Astrocyte of the cerebellum (primary cell): ENCODE measurements around the gene APEX1.
"Not testable (repeated sequence)": the region's sequence is repeated elsewhere in the genome, so short reads cannot be mapped to it uniquely, and the experiment has no call there.

Experiments used
- DNase-seq: peaks from one replicate; pipeline ENCODE4 v3.0.0-alpha.2; 2011; ENCODE audit warnings: low read depth
- H3K4me3 ChIP-seq: 2 replicates; pipeline ENCODE4 v1.5.1; 2011; ENCODE audit warnings: mild to moderate bottlenecking, low read depth, low read length, moderate library complexity
- CTCF ChIP-seq: IDR thresholded peaks from 2 replicates; pipeline ENCODE4 v1.5.1; 2012; ENCODE audit warnings: low read length, low read depth, moderate library complexity, mild to moderate bottlenecking; ENCODE audit errors: missing control alignments
- in situ Hi-C: cut with HindIII; loops from 2 replicates; pipeline ENCODE4 v1.10.0; 2017; ENCODE audit warnings: low sequenced_read_pairs

The APEX1 gene

GRCh38 chr14:20494935-20495766 lies 40.1 kb downstream of the APEX1 start:
- DNase-seq, result no peak
- no peak overlapping the region for H3K4me3 ChIP-seq
- in situ Hi-C loops, result no loop called here
- no peak for TF ChIP-seq CTCF

DNA sequence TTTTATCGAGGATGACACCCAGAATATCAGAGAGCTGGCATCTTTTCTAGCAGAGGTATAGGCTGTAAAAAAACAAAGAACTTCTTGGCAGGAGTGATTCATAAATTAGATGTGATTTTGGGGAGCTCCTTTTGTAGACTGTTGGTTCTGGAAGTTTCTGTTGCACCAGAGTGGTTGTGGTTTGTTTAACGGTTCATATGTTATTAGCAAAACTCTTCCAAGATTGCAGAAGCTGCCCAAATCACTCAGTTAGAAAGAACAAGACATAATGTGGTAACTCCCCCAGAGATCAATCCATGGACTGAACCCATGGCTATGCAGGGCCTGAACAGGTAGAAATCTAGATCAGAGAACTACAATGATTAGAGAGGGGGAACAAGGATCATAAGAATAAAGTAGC lies 43.6 kb downstream of the APEX1 start:
- no peak for TF ChIP-seq CTCF
- DNase-seq, result no peak
- in situ Hi-C loops, result no loop called here
- no peak overlapping the region for H3K4me3 ChIP-seq

DNA sequence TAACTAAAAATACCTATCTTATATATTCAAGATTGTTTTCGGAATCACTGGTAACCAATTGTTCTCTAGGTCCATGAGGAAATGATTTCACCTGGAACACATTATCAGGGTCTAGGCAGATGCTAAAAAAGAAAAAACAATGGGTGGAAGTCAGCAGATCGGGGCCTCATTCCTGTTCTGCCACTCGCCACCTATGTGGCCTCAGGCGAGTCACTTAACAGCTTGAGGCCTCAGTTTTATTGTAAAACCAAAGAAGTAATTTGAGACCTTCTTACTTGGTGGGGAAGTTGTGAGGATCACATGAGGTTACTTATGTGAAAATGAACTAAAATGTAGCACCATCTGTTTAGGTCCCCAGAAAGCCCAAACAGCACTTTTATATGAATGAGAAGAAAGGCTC lies 44.1 kb downstream of the APEX1 start:
- in situ Hi-C loops, result no loop called here
- no peak overlapping the region for H3K4me3 ChIP-seq
- TF ChIP-seq CTCF, result no peak
- DNase-seq, result no peak

DNA sequence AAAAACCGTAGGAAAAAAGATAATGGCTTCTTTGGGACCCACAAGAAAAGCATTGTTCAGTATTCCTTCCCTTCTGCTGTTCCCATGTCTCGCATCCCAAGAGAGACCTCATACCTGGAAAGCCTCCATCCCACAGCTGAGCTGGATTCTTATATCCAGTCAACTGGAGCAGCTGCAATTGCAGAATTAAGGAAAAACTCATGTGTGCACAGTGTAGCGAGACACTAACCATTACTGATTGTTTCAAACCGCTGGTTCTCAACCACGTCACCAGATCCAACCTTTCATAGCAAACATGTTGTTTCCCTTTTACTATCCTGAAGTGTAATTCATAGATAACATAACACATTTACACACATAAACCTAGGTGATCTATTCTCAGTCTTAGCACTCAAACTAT lies 44.9 kb downstream of the APEX1 start:
- no peak for TF ChIP-seq CTCF
- H3K4me3 ChIP-seq, result no peak overlapping the region
- in situ Hi-C loops, result no loop called here
- no peak for DNase-seq

- DNase-seq, result no peak
- no peak for TF ChIP-seq CTCF
- in situ Hi-C loops, result no loop called here
- no peak overlapping the region for H3K4me3 ChIP-seq
These were observed 46.3 kb downstream of the APEX1 start for GRCh38 chr14:20501346-20501745.

GRCh38 chr14:20503898-20504297 lies 48.9 kb downstream of the APEX1 start:
- TF ChIP-seq CTCF, result no peak
- DNase-seq, result no peak
- no peak overlapping the region for H3K4me3 ChIP-seq
- in situ Hi-C loops, result no loop called here

- in situ Hi-C loops, H3K4me3 ChIP-seq, DNase-seq: not testable (repeated sequence)
These were observed 51.2 kb downstream of the APEX1 start for GRCh38 chr14:20506276-20506675.

DNA sequence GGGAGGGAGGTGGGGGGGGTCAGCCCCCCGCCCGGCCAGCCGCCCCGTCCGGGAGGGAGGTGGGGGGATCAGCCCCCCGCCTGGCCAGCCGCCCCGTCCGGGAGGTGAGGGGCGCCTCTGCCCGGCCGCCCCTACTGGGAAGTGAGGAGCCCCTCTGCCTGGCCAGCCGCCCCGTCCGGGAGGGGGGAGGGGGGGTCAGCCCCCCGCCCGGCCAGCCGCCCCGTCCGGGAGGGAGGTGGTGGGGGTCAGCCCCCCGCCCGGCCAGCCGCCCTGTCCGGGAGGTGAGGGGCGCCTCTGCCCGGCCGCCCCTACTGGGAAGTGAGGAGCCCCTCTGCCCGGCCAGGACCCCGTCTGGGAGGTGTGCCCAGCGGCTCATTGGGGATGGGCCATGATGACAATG lies 51.7 kb downstream of the APEX1 start:
- in situ Hi-C loops, DNase-seq, H3K4me3 ChIP-seq: not testable (repeated sequence)
